Stimulated activated CD4-positive, alpha-beta T cell treated with anti-CD3 and anti-CD28 coated beads, Interleukin-1b, Interleukin-23, amount 100 ng/mL, for 24 hours (primary cell): ENCODE results near the gene COP1.

Experiments
- DNase-seq, 4 experiments: peaks; one replicate each; pipeline ENCODE4 v3.0.0-alpha.2; 2020; ENCODE audit warnings: low read depth in 4 of 4, low spot score in 1 of 4

Gene COP1

GRCh38 chr1:175976865-175977642, 230.0 kb downstream of the COP1 start:
- DNase-seq, result no peak

- no peak for DNase-seq
Observed at GRCh38 chr1:175969231-175969630, 237.9 kb downstream of the COP1 start.

GRCh38 chr1:175968486-175969172, 238.5 kb downstream of the COP1 start:
- no peak for DNase-seq

- DNase-seq, result no peak
Observed at GRCh38 chr1:175963740-175964139, 243.3 kb downstream of the COP1 start.

- no peak for DNase-seq
Observed at GRCh38 chr1:175960169-175960568, 246.9 kb downstream of the COP1 start.

- no peak for DNase-seq
Observed at GRCh38 chr1:175951627-175952026, 255.5 kb downstream of the COP1 start.

- no peak for DNase-seq
Observed at GRCh38 chr1:175947771-175948170, 259.3 kb downstream of the COP1 start.

- no peak for DNase-seq
Observed at GRCh38 chr1:175944591-175944990, 262.5 kb downstream of the COP1 start.

GRCh38 chr1:175941164-175941563, 265.9 kb downstream of the COP1 start:
- no peak for DNase-seq

GRCh38 chr1:175936736-175937135, 270.4 kb downstream of the COP1 start:
- DNase-seq, result no peak

- DNase-seq, result no peak
Observed at GRCh38 chr1:175935566-175936115, 271.4 kb downstream of the COP1 start.

GRCh38 chr1:175935166-175935565, 271.9 kb downstream of the COP1 start:
- no peak for DNase-seq

- DNase-seq, result no peak
Observed at GRCh38 chr1:175933801-175934200, 273.3 kb downstream of the COP1 start.

GRCh38 chr1:175927944-175928343, 279.1 kb downstream of the COP1 start:
- no peak for DNase-seq

- no peak for DNase-seq
Observed at GRCh38 chr1:175922254-175922881, 284.7 kb downstream of the COP1 start.

GRCh38 chr1:175920381-175920780, 286.7 kb downstream of the COP1 start:
- no peak for DNase-seq

GRCh38 chr1:175919001-175919400, 288.1 kb downstream of the COP1 start:
- no peak for DNase-seq

- no peak for DNase-seq
Observed at GRCh38 chr1:175918364-175918801, 288.7 kb downstream of the COP1 start.

GRCh38 chr1:175914115-175914514, 293.0 kb downstream of the COP1 start:
- no peak for DNase-seq

GRCh38 chr1:175911138-175911537, 295.9 kb downstream of the COP1 start:
- no peak for DNase-seq

- DNase-seq, result no peak
Observed at GRCh38 chr1:175906370-175906769, 300.7 kb downstream of the COP1 start.

GRCh38 chr1:175904808-175905207, 302.3 kb downstream of the COP1 start:
- no peak for DNase-seq
